Stimulated activated CD4-positive, alpha-beta T cell treated with anti-CD3 and anti-CD28 coated beads, Interleukin-1b, Interleukin-23, amount 100 ng/mL, for 48 hours (primary cell): ENCODE results near the gene CATSPERD.
"Not testable (repeated sequence)": the region's sequence is repeated elsewhere in the genome, so short reads cannot be mapped to it uniquely, and the experiment has no call there.

Experiments
- DNase-seq: peaks from one replicate; pipeline ENCODE4 v3.0.0-alpha.2; 2020

Gene CATSPERD

DNA sequence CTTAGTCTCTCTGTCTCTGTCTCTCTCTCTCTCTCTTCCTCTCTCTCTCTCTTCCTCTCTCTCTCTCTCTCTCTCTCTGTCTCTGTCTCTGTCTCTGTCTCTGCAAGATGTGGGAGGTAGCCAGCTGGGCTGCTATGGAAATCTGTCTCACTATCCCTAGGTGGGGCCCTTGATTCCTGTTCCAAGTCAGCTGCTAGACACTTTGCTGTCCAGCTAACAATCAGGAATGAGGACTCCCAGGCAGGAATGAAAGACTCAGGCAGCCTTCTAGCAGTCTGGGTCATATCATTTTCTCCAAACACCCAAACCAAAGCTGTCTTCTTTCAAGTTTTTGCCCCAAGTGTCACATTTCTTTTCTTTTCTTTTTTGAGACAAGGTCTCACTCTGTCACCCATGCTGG lies 23.2 kb downstream of the CATSPERD start:
- DNase-seq = no peak

DNA sequence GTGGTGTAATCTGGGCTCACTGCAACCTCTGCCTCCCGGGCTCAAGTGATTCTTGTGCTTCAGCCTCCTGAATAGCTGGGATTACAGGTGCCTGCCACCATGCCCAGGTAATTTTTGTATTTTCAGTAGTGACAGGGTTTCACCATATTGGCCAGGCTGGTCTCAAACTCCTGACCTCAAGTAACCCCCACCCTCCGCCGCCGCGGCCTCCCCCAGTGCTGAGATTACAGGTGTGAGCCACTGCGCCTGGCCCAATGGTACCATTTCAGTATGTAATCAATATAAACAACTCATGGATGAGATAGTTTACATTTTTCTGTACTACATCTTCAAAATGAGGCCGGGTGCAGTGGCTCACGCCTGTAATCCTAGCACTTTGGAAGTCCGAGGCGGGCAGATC lies 24.6 kb downstream of the CATSPERD start:
- DNase-seq = not testable (repeated sequence)

DNA sequence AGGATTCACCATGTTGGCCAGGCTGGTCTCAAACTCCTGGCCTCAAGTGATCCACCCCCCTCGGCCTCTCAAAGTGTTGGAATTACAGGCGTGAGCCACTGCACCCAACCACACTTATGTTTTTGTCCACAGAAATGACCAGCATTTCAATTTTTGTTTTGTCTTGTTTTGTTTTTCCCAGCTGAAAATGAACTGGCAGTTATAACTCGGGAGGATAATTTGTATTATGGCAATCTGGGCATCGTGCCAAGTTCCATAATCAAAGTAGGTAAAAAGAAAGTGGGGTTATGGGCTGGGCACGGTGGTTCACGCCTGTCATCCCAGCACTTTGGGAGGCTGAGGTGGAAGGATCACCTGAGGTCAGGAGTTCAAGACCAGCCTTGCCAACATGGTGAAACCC lies 28.5 kb downstream of the CATSPERD start:
- not testable (repeated sequence) for DNase-seq

DNA sequence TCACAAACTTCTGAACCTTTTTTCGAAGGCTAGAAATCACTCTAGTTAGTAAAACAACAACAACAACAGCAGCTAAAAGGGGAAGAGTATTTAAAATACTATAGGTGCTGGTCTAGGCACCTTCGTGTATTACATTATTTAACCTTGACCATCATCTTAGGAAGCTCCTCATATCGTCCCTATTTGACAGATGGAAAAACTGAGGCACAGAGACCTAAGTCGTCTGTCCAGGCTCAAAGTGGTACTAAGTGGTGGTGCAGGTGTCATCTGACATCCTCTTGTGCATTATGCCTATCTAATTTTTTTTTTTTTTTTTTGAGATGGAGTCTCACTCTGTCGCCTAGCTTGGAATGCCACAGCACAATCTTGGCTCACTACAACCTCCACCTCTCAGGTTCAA lies 29.1 kb downstream of the CATSPERD start:
- no peak for DNase-seq

DNA sequence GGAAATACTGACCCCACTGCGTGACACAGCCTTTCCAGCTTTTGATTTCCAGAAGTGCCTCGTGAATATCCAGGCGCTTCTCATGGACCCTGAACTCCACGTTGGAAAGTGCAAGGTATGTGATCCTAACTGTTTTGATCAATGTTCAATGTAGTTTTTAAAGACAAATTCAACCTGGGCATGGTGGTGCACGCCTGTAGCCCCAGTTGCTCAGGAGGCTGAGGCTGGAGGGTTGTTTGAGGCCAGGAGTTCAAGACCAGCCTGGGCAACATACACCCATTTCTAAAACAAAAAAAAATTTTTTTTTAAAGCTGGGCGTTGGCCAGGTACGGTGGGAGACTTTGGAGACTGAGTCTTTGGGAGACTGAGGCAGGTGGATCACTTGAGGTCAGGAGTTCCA lies 31.3 kb downstream of the CATSPERD start:
- DNase-seq = no peak

DNA sequence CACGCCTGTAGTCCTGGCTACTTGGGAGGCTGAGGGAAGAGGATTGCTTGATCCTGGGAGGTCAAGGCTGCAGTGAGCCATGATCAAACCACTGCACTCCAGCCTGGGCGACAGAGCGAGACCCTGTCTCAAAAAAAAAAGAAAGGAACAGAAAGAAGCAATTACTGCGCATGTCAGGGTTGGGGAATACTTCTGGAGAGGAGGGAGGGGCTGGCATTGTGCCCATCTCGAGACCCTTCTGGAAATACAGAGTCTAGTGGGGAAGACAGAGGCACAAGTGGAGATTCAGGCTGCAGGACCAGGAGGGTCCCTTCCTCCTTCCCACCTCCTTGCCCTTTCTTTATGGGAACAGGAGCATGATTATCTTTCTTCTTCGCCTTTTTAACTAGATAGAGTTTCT lies 33.3 kb downstream of the CATSPERD start:
- no peak for DNase-seq

DNA sequence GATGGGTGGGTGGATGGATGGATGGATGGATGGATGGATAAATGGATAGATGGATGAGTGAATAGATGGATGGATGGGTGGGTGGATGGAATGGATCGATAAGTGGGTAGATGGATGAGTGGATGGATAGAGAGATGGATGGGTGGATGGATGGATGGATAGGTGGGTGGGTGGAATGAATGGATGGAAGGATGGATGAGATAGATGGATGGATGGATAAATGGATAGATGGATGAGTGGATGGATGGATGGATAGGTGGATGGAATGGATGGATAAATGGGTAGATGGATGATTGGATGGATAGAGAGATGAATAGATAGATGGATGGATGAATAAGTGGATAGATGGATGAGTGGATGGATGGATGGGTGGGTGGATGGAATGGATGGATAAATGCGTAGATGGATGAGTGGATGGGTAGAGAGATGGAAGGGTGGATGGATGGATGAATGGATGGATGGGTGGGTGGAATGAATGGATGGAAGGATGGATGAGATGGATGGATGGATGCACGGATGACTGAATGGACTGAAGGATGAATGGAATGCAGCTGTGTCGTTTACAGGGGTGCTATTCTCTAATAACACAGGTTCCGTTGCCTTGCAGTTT lies 42.3 kb downstream of the CATSPERD start:
- no peak for DNase-seq

DNA sequence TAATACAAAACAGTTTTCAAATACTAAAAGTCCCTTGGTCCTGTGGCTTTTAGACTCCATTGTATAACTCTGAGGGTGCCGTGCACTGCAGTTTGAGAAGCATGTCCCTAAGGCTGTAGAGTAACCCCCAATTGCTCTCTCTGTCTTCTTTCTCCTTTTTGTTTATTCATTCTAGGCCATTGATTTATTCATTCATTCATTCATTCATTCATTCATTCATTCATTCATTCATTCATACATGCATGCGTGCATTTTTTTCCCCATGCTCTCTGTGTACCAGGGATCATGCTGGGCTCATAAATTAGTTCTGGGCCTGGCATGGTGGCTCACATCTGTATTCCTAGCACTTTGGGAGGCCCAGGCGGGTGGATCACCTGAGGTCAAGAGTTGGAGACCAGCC lies 44.8 kb downstream of the CATSPERD start:
- DNase-seq = no peak

DNA sequence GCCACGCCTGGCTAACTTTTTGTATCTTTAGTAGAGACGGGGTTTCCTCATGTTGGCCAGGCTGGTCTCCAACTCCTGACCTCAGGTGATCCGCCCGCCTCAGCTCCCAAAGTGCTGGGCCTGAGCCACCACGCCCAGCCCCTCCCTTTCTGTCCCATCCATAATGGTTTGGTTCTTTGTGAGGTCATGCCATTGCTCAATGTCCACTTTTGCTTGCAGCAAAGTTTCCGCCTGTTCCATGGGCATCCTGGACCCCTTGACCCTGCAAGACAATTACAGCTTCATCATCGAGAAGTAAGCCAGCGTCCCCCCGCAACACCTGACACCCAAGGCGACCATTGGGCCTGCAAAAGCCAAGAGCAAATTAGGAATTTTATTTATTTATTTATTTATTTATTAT lies 47.5 kb downstream of the CATSPERD start:
- DNase-seq = no peak

DNA sequence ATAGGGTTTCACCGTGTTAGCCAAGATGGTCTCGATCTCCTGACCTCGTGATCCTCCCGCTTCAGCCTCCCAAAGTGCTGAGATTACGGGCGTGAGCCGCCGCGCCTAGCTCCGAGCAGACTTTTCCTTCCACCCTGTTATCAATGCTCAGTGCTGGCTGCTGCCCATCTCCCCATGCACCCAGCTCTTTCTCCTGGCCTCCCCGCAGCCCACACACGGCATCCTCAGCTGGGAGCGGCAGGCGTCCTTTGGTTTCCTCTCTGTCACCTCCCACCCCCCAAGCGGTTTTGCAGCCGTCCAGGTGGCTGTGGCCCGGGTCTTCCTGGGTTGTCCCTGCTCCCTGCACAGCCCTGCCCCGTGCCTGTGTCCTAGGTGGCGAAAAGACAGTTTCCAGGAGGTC lies 52.0 kb downstream of the CATSPERD start:
- DNase-seq = no peak

DNA sequence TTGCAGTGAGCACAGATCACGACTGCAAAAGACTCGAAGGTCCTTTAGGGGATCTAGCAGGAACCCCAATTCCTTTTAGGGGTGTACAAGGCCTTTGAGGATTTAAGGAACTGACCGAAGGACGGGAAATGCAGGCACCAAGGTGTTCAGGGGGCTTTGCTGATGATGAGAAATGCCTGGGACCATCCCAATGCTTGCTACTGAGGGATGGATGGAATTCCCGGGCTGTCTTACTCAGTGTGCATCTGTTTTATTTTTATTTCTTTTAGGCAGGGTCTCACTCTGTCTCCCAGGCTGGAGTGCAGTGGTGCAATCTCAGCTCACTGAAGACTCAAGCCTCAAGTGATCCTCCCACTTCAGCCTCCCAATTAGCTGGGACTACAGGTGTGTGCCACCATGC lies 52.8 kb downstream of the CATSPERD start:
- DNase-seq = no peak

DNA sequence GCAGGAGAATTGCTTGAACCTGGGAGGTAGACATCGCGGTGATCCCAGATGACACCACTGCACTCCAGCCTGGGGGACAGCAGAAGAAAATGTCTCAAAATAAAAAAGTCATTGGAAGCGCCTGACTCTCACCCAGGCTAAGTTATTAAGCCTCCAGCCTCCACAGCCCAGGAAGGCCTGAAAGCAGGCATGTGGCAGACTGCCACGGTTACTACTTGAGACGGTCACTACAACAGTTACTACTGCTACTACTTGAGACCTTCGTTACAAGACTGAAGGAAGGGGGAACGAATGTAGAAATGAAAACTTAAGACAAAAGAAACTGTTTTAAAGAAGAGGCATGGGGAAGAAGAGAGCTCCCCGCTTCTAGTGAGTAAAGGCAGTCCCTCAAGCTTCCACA lies 54.5 kb downstream of the CATSPERD start:
- DNase-seq = no peak

DNA sequence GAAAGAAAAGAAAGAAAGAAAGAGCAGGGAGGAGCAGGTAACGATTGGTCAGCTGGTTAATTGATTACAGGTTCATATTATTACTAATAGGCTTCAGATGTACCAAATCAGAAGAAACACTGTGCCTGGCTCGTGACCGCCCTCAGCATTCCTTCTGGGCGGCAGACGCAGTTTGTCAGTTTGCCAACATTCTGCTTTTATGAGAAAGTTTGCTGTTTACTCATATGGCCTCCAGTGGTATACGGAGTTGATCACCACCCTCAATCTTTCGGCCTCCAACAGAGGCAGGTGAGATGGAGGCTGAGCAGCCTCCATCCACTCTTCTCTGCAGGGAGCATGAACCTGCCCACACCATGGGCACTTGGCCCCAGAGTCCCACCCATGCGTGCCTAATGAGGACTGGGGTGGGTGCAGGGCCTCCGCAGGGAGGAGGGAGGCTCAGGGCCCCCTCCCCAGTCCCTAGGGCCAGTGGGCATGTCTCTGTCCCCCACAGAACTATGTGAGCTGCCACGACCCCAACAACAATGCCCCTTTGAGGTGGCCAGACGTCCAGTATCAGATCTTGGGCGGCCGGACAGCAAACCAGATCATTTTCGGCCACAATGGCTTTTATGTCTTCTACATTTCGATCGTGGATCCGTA lies 55.4 kb downstream of the CATSPERD start:
- DNase-seq = no peak

DNA sequence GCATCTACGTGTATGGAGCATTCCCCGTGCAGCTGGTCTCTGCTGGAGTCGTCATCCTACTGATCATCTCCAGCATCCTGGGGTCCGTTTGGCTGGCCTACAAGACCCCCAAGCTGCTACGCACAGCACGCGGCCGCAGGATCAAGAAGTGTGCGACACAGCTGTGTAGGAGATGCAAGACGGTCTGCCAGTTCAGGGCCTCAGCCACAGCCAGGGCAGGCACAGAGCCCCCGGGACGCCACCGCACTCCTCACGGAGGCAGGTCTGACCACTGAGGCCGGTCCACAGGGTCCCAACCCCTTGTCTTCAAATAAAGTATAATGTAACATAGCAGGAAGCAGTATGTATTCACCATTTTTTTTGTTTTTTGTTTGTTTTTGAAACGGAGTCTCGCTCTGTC lies 58.0 kb downstream of the CATSPERD start:
- DNase-seq = no peak

DNA sequence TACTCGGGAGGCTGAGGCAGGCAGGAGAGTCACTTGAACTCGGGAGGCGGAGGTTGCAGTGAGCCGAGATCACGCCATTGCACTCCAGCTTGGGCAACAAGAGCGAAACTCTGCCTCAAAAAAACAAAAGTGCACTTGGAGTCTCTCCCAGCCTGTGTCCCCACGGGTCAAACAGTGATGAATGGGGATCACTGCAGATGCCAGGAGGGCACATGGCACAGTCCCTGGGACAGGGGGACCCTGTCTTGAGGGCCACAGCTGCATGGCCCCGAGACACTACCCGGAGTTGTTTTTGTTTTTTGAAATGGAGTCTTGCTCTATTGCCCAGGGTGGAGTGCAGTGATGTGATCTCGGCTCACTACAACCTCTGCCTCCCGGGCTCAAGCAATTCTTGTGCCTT lies 60.5 kb downstream of the CATSPERD start:
- DNase-seq = not testable (repeated sequence)

DNA sequence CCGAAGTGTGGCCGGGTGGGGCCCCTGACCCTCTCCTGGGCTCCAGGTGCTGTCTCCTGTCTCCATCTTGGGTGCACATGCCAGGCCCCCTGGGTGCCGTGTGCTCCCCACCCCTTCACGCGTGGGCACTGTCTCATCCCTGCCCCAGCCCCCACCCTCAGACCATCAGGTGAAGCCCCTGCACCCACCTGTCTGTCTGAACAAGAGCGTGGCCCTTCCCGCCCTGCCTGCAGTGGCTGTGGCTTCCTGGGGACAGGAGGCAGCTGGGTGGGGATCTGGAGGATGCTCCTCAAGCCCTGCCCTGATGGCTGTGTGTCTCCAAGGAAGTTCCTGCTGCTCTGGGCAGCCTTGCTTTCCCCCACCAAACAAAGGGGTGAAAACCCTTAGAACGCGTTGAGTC lies 61.9 kb downstream of the CATSPERD start:
- DNase-seq = no peak

DNA sequence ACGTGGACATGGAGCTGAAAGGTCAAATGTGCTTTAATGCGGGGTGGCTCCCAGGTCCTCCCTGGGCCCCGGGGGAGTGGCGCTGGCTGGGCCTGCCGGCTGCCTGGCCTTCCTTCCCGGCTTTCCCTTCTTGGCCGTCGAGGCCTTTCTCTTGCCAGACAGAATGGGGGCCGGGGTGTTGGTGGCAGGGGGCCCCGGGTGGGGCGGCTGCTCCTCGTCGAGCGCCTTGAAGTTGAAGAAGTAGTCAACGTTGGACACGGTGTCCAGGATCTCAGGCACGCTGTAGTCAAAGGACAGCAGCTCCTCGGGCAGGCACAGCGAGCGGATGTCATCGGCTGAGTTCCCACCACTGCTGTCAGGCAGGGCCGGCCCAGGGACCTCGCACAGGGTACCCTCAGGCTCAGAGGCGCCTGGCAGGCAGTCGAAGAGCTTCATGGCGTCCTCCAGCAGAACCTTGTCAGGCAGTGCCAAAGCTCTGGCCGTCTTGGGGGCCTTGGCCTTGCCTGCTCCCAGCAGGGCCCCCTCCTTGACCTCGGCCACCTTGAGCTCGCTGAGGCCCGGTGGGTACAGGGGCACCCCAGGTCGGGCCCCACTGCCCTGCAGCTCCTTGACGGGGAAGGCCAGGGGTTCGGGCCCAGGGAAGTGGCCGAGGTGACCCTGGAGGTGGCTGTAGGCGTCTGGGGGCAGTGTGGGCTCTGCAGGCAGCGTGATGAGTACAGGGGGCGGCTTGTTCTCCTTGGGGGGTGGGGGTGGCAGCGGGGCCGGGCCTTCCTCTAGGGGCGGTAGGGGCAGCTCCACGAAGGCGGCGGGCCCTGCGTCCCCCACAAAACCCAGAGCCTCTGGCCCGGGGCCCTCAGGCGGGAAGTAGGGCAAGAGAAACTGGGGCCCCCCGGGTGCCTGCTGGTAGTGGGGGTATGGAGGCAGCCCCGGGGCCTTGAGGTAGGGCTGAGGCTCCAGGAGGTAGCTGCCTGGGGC lies 62.8 kb downstream of the CATSPERD start:
- DNase-seq = no peak

DNA sequence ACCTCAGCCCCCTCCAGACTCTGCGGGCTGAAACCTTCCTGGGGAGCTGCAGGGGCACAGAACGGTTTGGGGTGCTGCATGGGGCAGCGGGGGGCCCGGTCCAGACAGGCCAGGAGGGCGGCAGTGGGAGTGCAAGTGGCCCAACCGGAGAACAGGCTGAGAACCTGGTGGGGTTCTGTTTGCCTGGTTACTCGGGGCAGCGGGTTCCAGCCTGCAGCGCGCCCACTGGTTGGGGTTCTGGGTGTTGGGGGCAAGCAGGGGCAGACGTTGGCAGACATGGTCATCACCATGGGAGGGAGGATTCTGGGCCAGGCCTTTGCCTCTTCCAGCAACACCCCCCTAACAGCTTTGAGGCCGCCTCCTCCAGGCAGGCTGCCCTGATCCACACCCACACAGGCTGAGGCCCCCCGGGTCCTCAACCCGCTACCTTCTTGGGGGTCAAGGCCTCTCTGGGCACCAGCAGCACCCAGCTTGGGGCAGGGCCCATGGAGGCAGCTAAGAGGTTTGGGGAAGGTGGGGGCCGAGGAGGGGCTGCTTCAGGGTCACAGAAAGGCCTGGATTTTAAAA lies 64.2 kb downstream of the CATSPERD start, which contains the start of gene PRR22:
Gene PRR22, minus strand, starts transcription at position 166 of the 567 bp plus-strand sequence. Its CDS starts 86 bp downstream, at position 80.
- DNase-seq = no peak

DNA sequence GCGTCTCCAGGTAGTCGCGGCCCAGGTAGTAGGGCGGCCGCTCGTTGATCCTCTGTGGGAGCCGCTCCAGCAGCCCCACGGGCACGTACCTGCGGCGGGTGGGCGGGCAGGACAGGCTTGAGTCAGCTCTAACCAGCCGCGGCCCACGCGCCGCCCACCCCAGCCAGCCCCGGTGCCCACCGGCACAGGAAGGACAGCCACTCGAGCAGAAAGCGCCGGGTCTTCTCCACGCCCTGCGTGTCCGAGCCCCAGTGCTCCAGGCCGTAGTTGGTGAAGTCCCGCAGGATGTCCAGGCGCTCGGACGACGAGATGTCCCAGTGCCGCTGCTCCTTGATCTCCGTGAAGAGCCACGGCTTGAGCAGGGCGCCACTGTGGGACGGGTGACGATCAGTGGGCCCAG lies 65.0 kb downstream of the CATSPERD start:
- no peak for DNase-seq

DNA sequence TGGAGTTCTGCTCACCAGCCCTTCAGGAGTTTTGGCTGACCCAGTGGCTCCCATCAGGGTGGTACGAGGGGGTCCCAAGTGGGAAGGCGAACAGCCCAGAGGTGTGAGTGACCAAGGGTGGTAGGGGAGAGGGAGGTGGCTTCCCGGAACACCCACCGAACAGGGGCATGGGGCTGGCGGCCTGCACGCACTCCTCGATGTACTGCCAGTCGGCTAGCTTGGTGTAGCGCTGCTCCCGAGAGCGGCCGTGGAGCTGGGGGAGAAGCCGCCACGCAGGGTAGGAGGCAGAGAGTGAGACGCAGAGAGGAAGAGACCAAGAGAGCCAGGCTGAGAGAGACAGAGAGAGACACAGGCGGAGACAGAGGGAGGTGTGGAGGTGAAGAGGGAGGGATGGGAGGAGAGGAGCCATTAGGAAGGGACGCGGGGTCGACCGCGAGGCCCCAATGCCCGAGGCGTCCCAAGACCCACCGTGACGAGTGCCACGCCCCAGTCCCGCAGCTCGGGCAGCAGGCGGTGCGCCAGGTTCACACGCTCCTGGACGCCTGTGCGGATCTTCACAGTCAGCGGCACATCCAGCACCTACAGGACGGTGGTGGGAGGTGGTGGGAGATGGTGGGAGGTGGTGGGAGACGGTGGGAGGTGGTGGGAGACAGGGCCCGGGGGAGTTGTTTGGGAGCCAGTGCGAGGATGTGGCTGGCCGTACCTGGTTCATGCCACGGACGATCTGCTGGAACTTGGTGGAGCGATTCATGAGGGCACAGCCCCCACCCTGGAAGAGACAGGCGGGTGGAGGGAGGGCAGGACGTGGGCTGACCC lies 66.4 kb downstream of the CATSPERD start:
- no peak for DNase-seq

DNA sequence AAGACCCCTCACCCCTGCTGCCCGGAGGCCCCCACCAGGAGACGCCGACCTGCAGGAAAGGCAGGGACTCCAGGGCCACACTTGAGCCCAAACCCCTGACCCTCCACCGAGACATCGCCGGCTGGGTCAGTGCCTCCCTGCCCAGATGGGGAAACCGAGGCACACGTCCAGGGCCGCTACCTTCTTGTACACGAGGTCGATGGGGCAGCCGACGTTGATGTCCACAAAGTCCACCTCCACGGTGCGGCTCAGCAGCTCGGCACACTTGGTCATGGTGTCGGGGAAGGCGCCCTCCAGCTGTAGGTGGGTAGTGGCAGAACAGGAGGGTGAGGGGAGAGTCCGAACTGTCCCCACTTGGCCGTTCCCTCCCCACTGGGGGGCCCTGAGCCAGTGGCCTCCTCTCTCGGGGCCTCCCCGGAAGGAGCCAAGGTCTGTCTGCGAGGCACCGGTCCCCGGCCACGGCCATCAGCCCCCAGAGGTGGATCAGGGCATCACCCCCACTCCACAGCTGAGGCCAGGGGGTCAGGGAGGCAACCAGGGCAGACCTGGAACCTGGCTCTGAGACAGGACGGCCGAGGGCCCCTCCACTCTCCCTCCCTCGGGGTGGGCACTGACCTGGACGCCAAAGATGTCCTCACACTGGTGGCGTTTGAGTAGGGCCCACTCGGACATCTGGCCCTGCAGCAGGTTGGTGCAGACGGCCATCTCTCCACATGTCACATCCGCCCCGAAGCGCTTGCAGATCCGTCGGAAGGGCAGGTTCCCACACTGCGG lies 67.2 kb downstream of the CATSPERD start:
- no peak for DNase-seq

DNA sequence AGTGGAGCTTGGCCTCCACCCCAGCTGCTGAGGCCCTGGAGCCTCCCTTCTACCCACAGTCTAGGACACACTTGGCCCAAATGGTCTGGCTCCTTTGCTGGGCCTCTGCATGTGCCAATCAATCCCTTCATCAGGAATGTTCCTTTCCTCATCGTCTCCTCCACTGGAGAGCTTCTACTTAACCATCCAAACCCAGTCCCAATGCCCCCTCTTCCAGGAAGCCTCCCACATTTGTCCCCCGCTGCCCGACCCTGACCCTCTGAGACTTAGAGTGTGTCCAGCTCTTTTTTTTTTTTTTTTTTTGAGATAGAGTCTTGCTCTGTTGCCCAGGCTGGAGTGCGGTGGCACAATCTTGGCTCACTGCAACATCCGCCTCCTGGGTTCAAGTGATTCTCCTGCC lies 68.0 kb downstream of the CATSPERD start:
- no peak for DNase-seq
